Stomach (tissue), 9 donors: ENCODE data around the gene TNS1. TPM values are rescaled to one million over a fixed set of nuclear protein-coding genes. Genes with fewer than 3 reads are reported as not detected.

Experiments
- DNase-seq, 2 donors: peaks; one replicate each; pipeline versions ENCODE4 v3.0.0 to v3.0.0-alpha.2; 2013 to 2019
- H3K27ac ChIP-seq, 5 donors: fragments of 200-600 bp in 4 of 5; sonication (generic) in 4 of 5; one replicate each; pipeline ENCODE4 v1.5.1; 2013 to 2019; ENCODE audit warnings: mild to moderate bottlenecking in 1 of 5, moderate library complexity in 1 of 5
- H3K27me3 ChIP-seq, 3 donors: fragments of 200-600 bp; sonication (generic); one replicate each; pipeline ENCODE4 v1.5.1; 2017 to 2019; ENCODE audit warnings: mixed run types in 1 of 3
- H3K36me3 ChIP-seq, 4 donors: fragments of 200-600 bp; sonication (generic); 1 replicate in 3 of 4; 2 replicates in 1 of 4; pipeline ENCODE4 v1.5.1; 2016 to 2019
- H3K4me1 ChIP-seq, 4 donors: fragments of 200-600 bp; sonication (generic); one replicate each; pipeline ENCODE4 v1.5.1; 2016 to 2019
- H3K4me3 ChIP-seq, 4 donors: fragments of 200-600 bp; sonication (generic) in 3 of 4; one replicate each; pipeline ENCODE4 v1.5.1; 2016 to 2019; ENCODE audit warnings: mild to moderate bottlenecking in 1 of 4
- H3K9me3 ChIP-seq, 4 donors: fragments of 200-600 bp; sonication (generic); one replicate each; pipeline ENCODE4 v1.5.1; 2016 to 2019
- EP300 ChIP-seq: sonication (generic); formaldehyde crosslinking; IDR thresholded peaks from one replicate; pipeline ENCODE4 v1.6.1; 2017; ENCODE audit warnings: antibody characterized with exemption
- POLR2A ChIP-seq, 4 donors: fragments of 450-650 bp; IDR thresholded peaks; one replicate each; pipeline ENCODE4 v1.6.1; 2016; ENCODE audit warnings: antibody characterized with exemption in 4 of 4, control low read depth in 2 of 4, mild to moderate bottlenecking in 1 of 4, moderate library complexity in 1 of 4
- POLR2AphosphoS5 ChIP-seq, 3 donors: sonication (generic); formaldehyde crosslinking; IDR thresholded peaks; one replicate each; pipeline ENCODE4 v1.6.1; 2016; ENCODE audit warnings: antibody characterized with exemption in 3 of 3
- WGBS, 5 donors: extraction: QIAGEN DNeasy Blood & Tissue Kit in 3 of 5; methylation state at CpG; one replicate each; pipeline versions ENCODE4 v1.1.5 to v1.1.7; 2013 to 2018; 5-methylcytosine and 5-hydroxymethylcytosine counted together
- intact Hi-C: fragments of 100-400 bp; cut with DNase I; formaldehyde crosslinking; loops from one replicate; pipeline ENCODE4 v1.15.1; 2023; ENCODE audit warnings: low total_unique reads
- polyA plus RNA-seq, 3 donors: library from polyadenylated mRNA; stranded (reverse); fragments of 200-250 nt; gene quantifications; one replicate each; pipeline ENCODE4 v1.2.3, GENCODE V29; 2013
- total RNA-seq, 5 donors: library from RNA; depleted of rRNA; stranded (reverse); fragments of >200 nt; gene quantifications; one replicate each; pipeline versions ENCODE4 v1.1.0 to v1.2.3, GENCODE V29; 2014 to 2016
- TF ChIP-seq, protein P1 (sequence below), 7 experiments: fragments of 450-650 bp in 4 of 7; fragments of 200-600 bp in 3 of 7; sonication (generic) in 3 of 7; IDR thresholded peaks; one replicate each; pipeline ENCODE4 v1.5.1; 2016 to 2019; ENCODE audit warnings: antibody characterized with exemption in 7 of 7, control low read depth in 2 of 7, mild to moderate bottlenecking in 1 of 7
- donor health status: healthy with polysubstance abuse.
- donor health status: Bipolar disorder and iron deficiency.
- donor health status: healthy.

Gene TNS1
- total and polyA plus RNA-seq, 8 donors = 18.5 to 682 (median 160) TPM

DNA sequence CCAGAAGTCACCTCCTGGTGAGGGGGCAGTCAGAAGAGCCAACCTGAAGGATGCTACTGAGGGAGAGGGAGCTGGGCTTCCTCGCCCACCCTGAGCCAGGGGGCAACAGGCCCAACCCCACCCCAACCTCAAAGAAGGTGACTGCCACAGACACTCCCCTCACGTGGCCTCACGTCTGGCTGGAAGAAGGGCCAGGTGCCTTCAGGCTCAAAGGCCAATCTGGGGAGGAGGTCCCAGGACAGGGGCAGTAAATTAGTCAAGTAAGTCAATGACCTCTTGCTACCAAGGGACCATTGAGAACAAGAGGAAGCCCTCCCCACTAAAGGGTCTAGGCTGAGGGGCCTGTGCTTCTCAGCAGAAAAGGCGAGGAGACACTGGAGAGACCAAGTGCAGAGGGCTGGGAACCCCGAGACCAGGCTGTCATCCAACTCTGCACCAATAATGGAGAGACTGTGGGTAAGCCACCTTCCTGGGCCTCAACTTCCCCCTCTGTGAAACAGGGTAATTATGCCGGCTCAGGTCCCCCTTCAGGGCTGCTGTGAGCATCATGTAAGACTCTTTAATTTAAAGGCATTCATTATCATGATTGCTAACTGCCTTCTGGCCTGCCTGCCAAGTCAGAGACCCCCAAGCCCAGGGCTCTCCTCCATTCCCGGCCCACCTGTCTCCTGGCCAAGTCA is 20.2 kb upstream of the TNS1 start:
- H3K4me3 ChIP-seq = no peak overlapping the region
- H3K4me1 ChIP-seq = peaks cover 0 to 29% (median 22%) of the 10 kb centered on the region in 4 donors
- intact Hi-C loops = no loop called here
- DNase-seq = no peak
- no peaks in the 10 kb centered on the region for H3K27me3 ChIP-seq
- no peaks in the 10 kb centered on the region for H3K36me3 ChIP-seq
- TF ChIP-seq EP300 = no peak
- TF ChIP-seq POLR2A (IDR thresholded peaks at IDR 0.05) = no peak
- TF ChIP-seq POLR2AphosphoS5 (IDR thresholded peaks at IDR 0.05) = no peak
- TF ChIP-seq, protein P1, sequence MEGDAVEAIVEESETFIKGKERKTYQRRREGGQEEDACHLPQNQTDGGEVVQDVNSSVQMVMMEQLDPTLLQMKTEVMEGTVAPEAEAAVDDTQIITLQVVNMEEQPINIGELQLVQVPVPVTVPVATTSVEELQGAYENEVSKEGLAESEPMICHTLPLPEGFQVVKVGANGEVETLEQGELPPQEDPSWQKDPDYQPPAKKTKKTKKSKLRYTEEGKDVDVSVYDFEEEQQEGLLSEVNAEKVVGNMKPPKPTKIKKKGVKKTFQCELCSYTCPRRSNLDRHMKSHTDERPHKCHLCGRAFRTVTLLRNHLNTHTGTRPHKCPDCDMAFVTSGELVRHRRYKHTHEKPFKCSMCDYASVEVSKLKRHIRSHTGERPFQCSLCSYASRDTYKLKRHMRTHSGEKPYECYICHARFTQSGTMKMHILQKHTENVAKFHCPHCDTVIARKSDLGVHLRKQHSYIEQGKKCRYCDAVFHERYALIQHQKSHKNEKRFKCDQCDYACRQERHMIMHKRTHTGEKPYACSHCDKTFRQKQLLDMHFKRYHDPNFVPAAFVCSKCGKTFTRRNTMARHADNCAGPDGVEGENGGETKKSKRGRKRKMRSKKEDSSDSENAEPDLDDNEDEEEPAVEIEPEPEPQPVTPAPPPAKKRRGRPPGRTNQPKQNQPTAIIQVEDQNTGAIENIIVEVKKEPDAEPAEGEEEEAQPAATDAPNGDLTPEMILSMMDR (IDR thresholded peaks at IDR 0.05) = no peak
- 79 to 90% (median 85%) methylated on average over 7 of the region's 7 CpGs for WGBS, 5 donors
- no peaks in the 10 kb centered on the region for H3K9me3 ChIP-seq
- H3K27ac ChIP-seq = no peak overlapping the region

DNA sequence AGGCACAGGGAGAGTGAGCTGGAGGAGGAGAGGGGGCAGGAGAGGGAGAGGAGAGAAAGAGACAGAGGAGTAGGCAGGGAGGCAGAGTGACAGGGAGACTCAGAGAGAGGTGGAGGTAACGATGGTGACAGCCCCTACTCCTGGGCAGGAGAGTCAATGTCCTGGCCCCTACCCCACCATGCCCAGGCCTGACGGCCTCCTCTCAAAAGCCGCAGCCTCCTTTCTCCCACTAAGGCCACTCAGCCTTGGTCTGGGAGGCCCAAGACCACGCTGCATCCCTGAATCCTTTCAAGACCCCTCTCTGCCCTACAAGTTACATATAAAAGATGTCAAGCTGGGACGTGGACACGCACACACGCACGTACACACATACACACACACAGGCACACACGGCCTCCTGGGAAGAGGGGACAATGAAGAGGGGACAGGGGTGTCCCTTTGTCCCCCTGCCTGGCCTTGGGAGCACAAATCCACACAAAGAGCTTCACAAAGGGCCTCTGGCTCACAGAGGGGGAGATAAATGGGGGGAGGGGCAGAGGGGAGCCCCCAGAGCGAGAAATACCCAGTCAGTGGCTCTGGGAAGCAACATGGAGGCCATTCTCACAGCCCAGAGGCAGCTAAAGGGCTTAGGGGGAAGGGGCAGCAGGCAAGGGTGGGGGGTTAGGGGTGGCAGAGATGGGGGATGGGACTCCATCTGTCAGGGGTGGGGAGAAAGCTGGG is 19.5 kb upstream of the TNS1 start:
- H3K27ac ChIP-seq = no peak overlapping the region
- no peaks in the 10 kb centered on the region for H3K9me3 ChIP-seq
- intact Hi-C loops = no loop called here
- H3K36me3 ChIP-seq = no peaks in the 10 kb centered on the region
- 83 to 95% (median 91%) methylated on average over 10 of the region's 10 CpGs for WGBS, 5 donors
- TF ChIP-seq, protein P1 (IDR thresholded peaks at IDR 0.05) = no peak
- TF ChIP-seq POLR2AphosphoS5 (IDR thresholded peaks at IDR 0.05) (no peak), EP300 (no peak), POLR2A (IDR thresholded peaks at IDR 0.05) (no peak)
- DNase-seq = no peak
- no peak overlapping the region for H3K4me3 ChIP-seq
- H3K4me1 ChIP-seq = peaks cover 0 to 31% (median 18%) of the 10 kb centered on the region in 4 donors
- H3K27me3 ChIP-seq = no peaks in the 10 kb centered on the region

- intact Hi-C loops = no loop called here
Observed at GRCh38 chr2:218021536-218022071, 18.8 kb upstream of the TNS1 start.

GRCh38 chr2:218020966-218021535 is 18.3 kb upstream of the TNS1 start:
- Histone ChIP-seq H3K4me1 (peaks cover 0 to 24% (median 8%) of the 10 kb centered on the region in 4 donors), H3K36me3 (no peaks in the 10 kb centered on the region), H3K27ac (no peak overlapping the region), H3K4me3 (no peak overlapping the region), H3K27me3 (no peaks in the 10 kb centered on the region), H3K9me3 (no peaks in the 10 kb centered on the region)
- WGBS, 5 donors = 83 to 93% (median 88%) methylated on average over 5 to 6 of the region's 6 CpGs
- no peak for DNase-seq
- intact Hi-C loops = no loop called here
- TF ChIP-seq EP300 = no peak
- no peak for TF ChIP-seq POLR2A (IDR thresholded peaks at IDR 0.05)
- TF ChIP-seq POLR2AphosphoS5 (IDR thresholded peaks at IDR 0.05) = no peak
- TF ChIP-seq, protein P1 (IDR thresholded peaks at IDR 0.05) = no peak

More at GRCh38 chr2:218021536-218022071, 18.8 kb upstream of the TNS1 start:
- peaks cover 0 to 29% (median 13%) of the 10 kb centered on the region in 4 donors for H3K4me1 ChIP-seq
- no peaks in the 10 kb centered on the region for H3K27me3 ChIP-seq
- WGBS, 5 donors = 71 to 85% (median 84%) methylated on average over 9 to 12 of the region's 12 CpGs
- TF ChIP-seq POLR2AphosphoS5 (IDR thresholded peaks at IDR 0.05) = no peak
- no peak for TF ChIP-seq EP300
- no peak for TF ChIP-seq POLR2A (IDR thresholded peaks at IDR 0.05)
- TF ChIP-seq, protein P1 (IDR thresholded peaks at IDR 0.05) = no peak
- no peaks in the 10 kb centered on the region for H3K9me3 ChIP-seq
- H3K36me3 ChIP-seq = no peaks in the 10 kb centered on the region
- no peak overlapping the region for H3K4me3 ChIP-seq
- no peak overlapping the region for H3K27ac ChIP-seq
- DNase-seq = no peak
